ENCODE measurements around the gene ADAD1.

The ADAD1 gene

GRCh38 chr4:122431351-122431750, 52.5 kb downstream of the ADAD1 start:
- Histone ChIP-seq H3K36me3 (ENCODE audit: insufficient read depth, low read length) (no peaks in the 10 kb centered on the region), H3K79me2 (ENCODE audit: insufficient read depth, low read length) (no peaks in the 10 kb centered on the region), H3K27me3 (ENCODE audit: insufficient read depth, low read length) (no peaks in the 10 kb centered on the region), H3K4me1 (ENCODE audit: insufficient read depth, low read length, severe bottlenecking) (no peaks in the 10 kb centered on the region), H3F3A (ENCODE audit: insufficient read depth, low read length) (no peaks in the 10 kb centered on the region), H3K4me2 (ENCODE audit: low read length) (no peak overlapping the region), H3K27ac (ENCODE audit: low read depth, low read length, poor library complexity, severe bottlenecking) (no peak overlapping the region), H3K9ac (ENCODE audit: low read length) (no peak overlapping the region), H4K20me1 (ENCODE audit: insufficient read depth, low read length) (no peaks in the 10 kb centered on the region), H2AFZ (ENCODE audit: low read length) (no peak overlapping the region), H3K9me3 (ENCODE audit: low read length) (no peaks in the 10 kb centered on the region), H3K4me3 (ENCODE audit: low read depth, low read length, poor library complexity, severe bottlenecking) (no peak overlapping the region), H3K9me2 (ENCODE audit: low read depth, low read length) (no peaks in the 10 kb centered on the region)
- TF ChIP-seq CTCF (IDR thresholded peaks at IDR 0.05; ENCODE audit: low read length): no peak
- TF ChIP-seq EZH2 (IDR thresholded peaks at IDR 0.05; ENCODE audit: borderline replicate concordance, low read length): no peak

- Histone ChIP-seq H3K36me3 (ENCODE audit: insufficient read depth, low read length) (no peaks in the 10 kb centered on the region), H3K9me3 (ENCODE audit: low read length) (no peaks in the 10 kb centered on the region), H3K4me3 (ENCODE audit: low read depth, low read length, poor library complexity, severe bottlenecking) (no peak overlapping the region), H3F3A (ENCODE audit: insufficient read depth, low read length) (no peaks in the 10 kb centered on the region), H3K27ac (ENCODE audit: low read depth, low read length, poor library complexity, severe bottlenecking) (no peak overlapping the region), H3K4me1 (ENCODE audit: insufficient read depth, low read length, severe bottlenecking) (no peaks in the 10 kb centered on the region), H4K20me1 (ENCODE audit: insufficient read depth, low read length) (no peaks in the 10 kb centered on the region), H3K9ac (ENCODE audit: low read length) (no peak overlapping the region), H2AFZ (ENCODE audit: low read length) (no peak overlapping the region), H3K4me2 (ENCODE audit: low read length) (no peak overlapping the region), H3K27me3 (ENCODE audit: insufficient read depth, low read length) (no peaks in the 10 kb centered on the region), H3K79me2 (ENCODE audit: insufficient read depth, low read length) (no peaks in the 10 kb centered on the region), H3K9me2 (ENCODE audit: low read depth, low read length) (no peaks in the 10 kb centered on the region)
- TF ChIP-seq CTCF (IDR thresholded peaks at IDR 0.05; ENCODE audit: low read length) (no peak), EZH2 (IDR thresholded peaks at IDR 0.05; ENCODE audit: borderline replicate concordance, low read length) (no peak)
Observed at GRCh38 chr4:122434285-122434684, 55.5 kb downstream of the ADAD1 start.

GRCh38 chr4:122450847-122451246, 72.0 kb downstream of the ADAD1 start:
- Histone ChIP-seq H3K4me3 (ENCODE audit: low read depth, low read length, poor library complexity, severe bottlenecking) (no peak overlapping the region), H3K4me2 (ENCODE audit: low read length) (no peak overlapping the region), H3K9me3 (ENCODE audit: low read length) (no peaks in the 10 kb centered on the region), H3K9ac (ENCODE audit: low read length) (no peak overlapping the region), H3K4me1 (ENCODE audit: insufficient read depth, low read length, severe bottlenecking) (no peaks in the 10 kb centered on the region), H2AFZ (ENCODE audit: low read length) (no peak overlapping the region), H3K36me3 (ENCODE audit: insufficient read depth, low read length) (no peaks in the 10 kb centered on the region), H3K9me2 (ENCODE audit: low read depth, low read length) (no peaks in the 10 kb centered on the region), H3K27me3 (ENCODE audit: insufficient read depth, low read length) (no peaks in the 10 kb centered on the region), H4K20me1 (ENCODE audit: insufficient read depth, low read length) (no peaks in the 10 kb centered on the region), H3F3A (ENCODE audit: insufficient read depth, low read length) (no peaks in the 10 kb centered on the region), H3K27ac (ENCODE audit: low read depth, low read length, poor library complexity, severe bottlenecking) (no peak overlapping the region), H3K79me2 (ENCODE audit: insufficient read depth, low read length) (no peaks in the 10 kb centered on the region)
- TF ChIP-seq EZH2 (IDR thresholded peaks at IDR 0.05; ENCODE audit: borderline replicate concordance, low read length): no peak
- peak; percentile 55 for TF ChIP-seq CTCF (IDR thresholded peaks at IDR 0.05; ENCODE audit: low read length)
